ENCODE results near the gene TMPRSS13. TPM values are rescaled to one million over a fixed set of nuclear protein-coding genes. Genes with fewer than 3 reads are reported as not detected.

Gene TMPRSS13
- polyA plus RNA-seq, 1 donor from 2014 or later = not detected

DNA sequence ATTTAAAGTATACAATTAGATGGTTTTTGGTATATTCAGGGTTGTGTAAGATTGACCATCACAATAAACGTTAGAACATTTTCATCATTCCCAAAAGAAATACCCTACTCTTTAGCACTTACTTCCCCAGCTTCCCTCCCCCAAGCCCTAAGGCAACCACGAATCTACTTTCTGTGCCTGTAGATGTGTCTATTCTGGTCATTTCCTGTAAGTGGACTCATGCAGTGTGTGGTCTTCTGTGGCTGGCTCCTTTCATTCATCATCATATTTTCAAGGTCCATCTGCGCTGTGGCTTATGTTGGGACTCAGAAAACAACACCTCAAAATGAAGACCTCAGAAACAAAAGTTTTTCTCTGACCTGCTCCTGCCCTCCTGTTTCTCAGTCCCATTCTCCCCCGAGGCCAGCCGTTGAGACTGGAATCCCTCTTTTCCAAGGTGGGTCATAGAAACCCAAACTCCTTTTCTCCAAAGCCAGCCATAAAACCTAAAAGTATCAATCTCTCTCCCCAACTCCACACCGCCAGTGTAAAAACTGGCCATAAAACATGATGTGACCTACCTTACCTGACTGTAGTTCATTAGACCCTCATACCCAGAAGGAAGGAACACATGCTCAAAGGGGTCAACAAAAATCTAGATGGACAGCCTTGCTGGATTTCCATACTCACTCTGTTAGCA lies 12.9 kb upstream of the TMPRSS13 start:
- no peaks in the 10 kb centered on the region for H3F3A ChIP-seq (ENCODE audit: insufficient read depth, low read length, poor library complexity, severe bottlenecking)
- H3K27ac ChIP-seq (ENCODE audit: low read length) = no peak overlapping the region
- no peak overlapping the region for H3K9ac ChIP-seq (ENCODE audit: low read length)
- H3K36me3 ChIP-seq (ENCODE audit: insufficient read depth, low read length) = no peaks in the 10 kb centered on the region
- no peaks in the 10 kb centered on the region for H3K27me3 ChIP-seq (ENCODE audit: insufficient read depth, low read depth, low read length)
- H4K20me1 ChIP-seq (ENCODE audit: insufficient read depth) = no peaks in the 10 kb centered on the region
- no peak overlapping the region for H3K4me2 ChIP-seq (ENCODE audit: low read length)
- TF ChIP-seq POLR2AphosphoS5 (IDR thresholded peaks at IDR 0.05) (no peak), TAF1 (IDR thresholded peaks at IDR 0.05; ENCODE audit: low read depth) (no peak), EZH2 (IDR thresholded peaks at IDR 0.05; ENCODE audit: borderline replicate concordance, insufficient read depth, low read length, poor library complexity, severe bottlenecking) (no peak), CTCF (IDR thresholded peaks at IDR 0.05; ENCODE audit: poor library complexity, severe bottlenecking) (no peak), RAD21 (conservative IDR thresholded peaks at IDR 0.05) (no peak), SMC3 (conservative IDR thresholded peaks at IDR 0.05; ENCODE audit: poor library complexity) (no peak), MXI1 (conservative IDR thresholded peaks at IDR 0.05; ENCODE audit: poor library complexity, severe bottlenecking) (no peak), EP300 (conservative IDR thresholded peaks at IDR 0.05; ENCODE audit: poor library complexity, severe bottlenecking) (no peak)
- TF ChIP-seq, protein P1, sequence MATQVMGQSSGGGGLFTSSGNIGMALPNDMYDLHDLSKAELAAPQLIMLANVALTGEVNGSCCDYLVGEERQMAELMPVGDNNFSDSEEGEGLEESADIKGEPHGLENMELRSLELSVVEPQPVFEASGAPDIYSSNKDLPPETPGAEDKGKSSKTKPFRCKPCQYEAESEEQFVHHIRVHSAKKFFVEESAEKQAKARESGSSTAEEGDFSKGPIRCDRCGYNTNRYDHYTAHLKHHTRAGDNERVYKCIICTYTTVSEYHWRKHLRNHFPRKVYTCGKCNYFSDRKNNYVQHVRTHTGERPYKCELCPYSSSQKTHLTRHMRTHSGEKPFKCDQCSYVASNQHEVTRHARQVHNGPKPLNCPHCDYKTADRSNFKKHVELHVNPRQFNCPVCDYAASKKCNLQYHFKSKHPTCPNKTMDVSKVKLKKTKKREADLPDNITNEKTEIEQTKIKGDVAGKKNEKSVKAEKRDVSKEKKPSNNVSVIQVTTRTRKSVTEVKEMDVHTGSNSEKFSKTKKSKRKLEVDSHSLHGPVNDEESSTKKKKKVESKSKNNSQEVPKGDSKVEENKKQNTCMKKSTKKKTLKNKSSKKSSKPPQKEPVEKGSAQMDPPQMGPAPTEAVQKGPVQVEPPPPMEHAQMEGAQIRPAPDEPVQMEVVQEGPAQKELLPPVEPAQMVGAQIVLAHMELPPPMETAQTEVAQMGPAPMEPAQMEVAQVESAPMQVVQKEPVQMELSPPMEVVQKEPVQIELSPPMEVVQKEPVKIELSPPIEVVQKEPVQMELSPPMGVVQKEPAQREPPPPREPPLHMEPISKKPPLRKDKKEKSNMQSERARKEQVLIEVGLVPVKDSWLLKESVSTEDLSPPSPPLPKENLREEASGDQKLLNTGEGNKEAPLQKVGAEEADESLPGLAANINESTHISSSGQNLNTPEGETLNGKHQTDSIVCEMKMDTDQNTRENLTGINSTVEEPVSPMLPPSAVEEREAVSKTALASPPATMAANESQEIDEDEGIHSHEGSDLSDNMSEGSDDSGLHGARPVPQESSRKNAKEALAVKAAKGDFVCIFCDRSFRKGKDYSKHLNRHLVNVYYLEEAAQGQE (IDR thresholded peaks at IDR 0.05; ENCODE audit: borderline replicate concordance) = no peak
- H3K4me3 ChIP-seq (ENCODE audit: low read length) = no peak overlapping the region
- H3K9me3 ChIP-seq (ENCODE audit: low read length) = no peaks in the 10 kb centered on the region
- no peaks in the 10 kb centered on the region for H3K9me2 ChIP-seq (ENCODE audit: insufficient read depth, low read length)
- H3K79me2 ChIP-seq (replicated peaks; ENCODE audit: insufficient read depth, low read length) = no peaks in the 10 kb centered on the region
- no peak overlapping the region for H2AFZ ChIP-seq (ENCODE audit: low read depth, low read length)

- H3K9me3 ChIP-seq (ENCODE audit: low read length) = no peaks in the 10 kb centered on the region
- no peaks in the 10 kb centered on the region for H3K79me2 ChIP-seq (replicated peaks; ENCODE audit: insufficient read depth, low read length)
- no peak overlapping the region for H3K27ac ChIP-seq (ENCODE audit: low read length)
- TF ChIP-seq, protein P1 (IDR thresholded peaks at IDR 0.05; ENCODE audit: borderline replicate concordance) = no peak
- no peak for TF ChIP-seq TAF1 (IDR thresholded peaks at IDR 0.05; ENCODE audit: low read depth)
- TF ChIP-seq EP300 (conservative IDR thresholded peaks at IDR 0.05; ENCODE audit: poor library complexity, severe bottlenecking) = no peak
- no peak for TF ChIP-seq CTCF (IDR thresholded peaks at IDR 0.05; ENCODE audit: poor library complexity, severe bottlenecking)
- no peak for TF ChIP-seq POLR2AphosphoS5 (IDR thresholded peaks at IDR 0.05)
- TF ChIP-seq MXI1 (conservative IDR thresholded peaks at IDR 0.05; ENCODE audit: poor library complexity, severe bottlenecking) = no peak
- TF ChIP-seq RAD21 (conservative IDR thresholded peaks at IDR 0.05) = no peak
- TF ChIP-seq EZH2 (IDR thresholded peaks at IDR 0.05; ENCODE audit: borderline replicate concordance, insufficient read depth, low read length, poor library complexity, severe bottlenecking) = no peak
- no peak for TF ChIP-seq SMC3 (conservative IDR thresholded peaks at IDR 0.05; ENCODE audit: poor library complexity)
- no peaks in the 10 kb centered on the region for H4K20me1 ChIP-seq (ENCODE audit: insufficient read depth)
- H3K9ac ChIP-seq (ENCODE audit: low read length) = no peak overlapping the region
- H3K9me2 ChIP-seq (ENCODE audit: insufficient read depth, low read length) = no peaks in the 10 kb centered on the region
- H3K27me3 ChIP-seq (ENCODE audit: insufficient read depth, low read depth, low read length) = no peaks in the 10 kb centered on the region
- H3K4me3 ChIP-seq (ENCODE audit: low read length) = no peak overlapping the region
- H3F3A ChIP-seq (ENCODE audit: insufficient read depth, low read length, poor library complexity, severe bottlenecking) = no peaks in the 10 kb centered on the region
- H3K36me3 ChIP-seq (ENCODE audit: insufficient read depth, low read length) = no peaks in the 10 kb centered on the region
- H2AFZ ChIP-seq (ENCODE audit: low read depth, low read length) = no peak overlapping the region
- no peak overlapping the region for H3K4me2 ChIP-seq (ENCODE audit: low read length)
Measured at GRCh38 chr11:117941163-117941707, 12.0 kb upstream of the TMPRSS13 start.

Data from neural cell (in vitro differentiated cells).